GM13976 (cell line): Measurements from ENCODE around the gene THAP5.

Source experiments
- DNase-seq: peaks from one replicate; pipeline ENCODE4 v3.0.0; 2012; ENCODE audit warnings: low spot score
- CTCF ChIP-seq: IDR thresholded peaks from 2 replicates; pipeline ENCODE4 v1.5.1; 2012; ENCODE audit warnings: borderline replicate concordance, mild to moderate bottlenecking; ENCODE audit not compliant: insufficient read depth; ENCODE audit errors: extremely low read depth, missing control alignments, control extremely low read depth
- in situ Hi-C: fragments of 300-500 bp; cut with MboI; formaldehyde crosslinking; loops from one replicate; pipeline ENCODE4 v1.12.0; 2022; ENCODE audit warnings: low sequenced_read_pairs, mixed read lengths, inconsistent platforms; ENCODE audit not compliant: unreplicated experiment

THAP5 gene

GRCh38 chr7:108586274-108586710 lies 16.8 kb upstream of the THAP5 start:
- no peak for TF ChIP-seq CTCF
- in situ Hi-C loops = no loop called here
- no peak for DNase-seq

- no peak for DNase-seq
- TF ChIP-seq CTCF = no peak
- in situ Hi-C loops = no loop called here
These were observed 16.3 kb upstream of the THAP5 start for GRCh38 chr7:108585843-108586242.

DNA sequence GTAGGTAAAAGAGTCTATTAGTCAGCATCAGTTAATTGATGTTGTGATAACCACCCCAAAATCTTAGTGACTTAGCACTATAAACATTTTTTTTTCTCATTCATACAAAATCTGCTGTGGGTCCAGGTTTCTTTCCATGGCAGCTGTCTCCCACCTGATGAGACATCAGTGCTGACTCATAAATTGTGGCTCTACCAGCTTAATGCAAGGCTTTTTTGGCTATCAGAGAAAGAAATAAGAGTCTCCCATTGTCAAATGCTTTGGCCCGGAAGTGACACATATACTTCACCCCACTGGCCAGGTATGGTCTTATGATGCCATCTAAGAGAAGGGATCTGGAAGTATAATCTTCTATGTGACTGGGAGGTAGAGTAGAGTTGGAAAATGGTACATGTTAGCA lies 14.7 kb upstream of the THAP5 start:
- no peak for TF ChIP-seq CTCF
- no peak for DNase-seq
- in situ Hi-C loops = no loop called here

DNA sequence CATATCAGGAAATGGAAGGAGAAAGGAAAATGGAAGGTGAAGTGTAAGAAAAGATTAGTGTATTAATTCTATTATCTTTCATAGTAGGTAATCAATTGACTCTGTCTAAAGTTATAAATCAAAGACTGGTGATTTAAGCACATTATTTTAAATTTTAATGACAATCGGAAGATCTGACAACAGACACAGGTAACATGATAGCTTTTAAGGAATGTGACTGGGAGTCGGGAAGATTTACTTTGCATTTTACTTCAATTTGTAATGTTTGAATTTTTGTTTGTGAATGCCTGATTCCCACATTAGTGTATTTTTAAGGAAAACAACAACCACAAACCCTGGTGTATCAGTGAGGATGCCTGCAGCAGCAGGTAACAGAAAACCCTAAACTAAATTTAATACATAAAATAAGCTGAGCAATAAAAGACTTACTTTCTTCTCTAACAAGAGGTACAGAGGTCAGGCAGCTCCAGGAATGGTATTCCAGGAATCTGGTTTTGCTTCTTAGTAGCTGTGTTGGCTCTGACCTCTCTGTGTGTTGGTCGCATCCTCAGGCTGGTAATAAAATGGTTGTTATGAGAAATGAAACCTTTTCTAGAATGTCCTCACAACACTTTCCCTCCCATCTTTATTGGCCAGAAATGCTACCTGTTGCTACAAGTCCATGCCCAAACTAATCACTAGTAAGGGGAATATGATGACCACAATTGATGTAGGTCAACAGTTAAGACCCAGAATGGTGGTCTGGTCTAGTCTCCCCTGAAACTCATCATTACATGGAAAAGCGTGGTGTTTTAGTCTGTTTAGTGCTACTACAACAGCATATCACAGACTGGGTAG lies 12.4 kb upstream of the THAP5 start:
- in situ Hi-C loops = no loop called here
- no peak for TF ChIP-seq CTCF
- no peak for DNase-seq

DNA sequence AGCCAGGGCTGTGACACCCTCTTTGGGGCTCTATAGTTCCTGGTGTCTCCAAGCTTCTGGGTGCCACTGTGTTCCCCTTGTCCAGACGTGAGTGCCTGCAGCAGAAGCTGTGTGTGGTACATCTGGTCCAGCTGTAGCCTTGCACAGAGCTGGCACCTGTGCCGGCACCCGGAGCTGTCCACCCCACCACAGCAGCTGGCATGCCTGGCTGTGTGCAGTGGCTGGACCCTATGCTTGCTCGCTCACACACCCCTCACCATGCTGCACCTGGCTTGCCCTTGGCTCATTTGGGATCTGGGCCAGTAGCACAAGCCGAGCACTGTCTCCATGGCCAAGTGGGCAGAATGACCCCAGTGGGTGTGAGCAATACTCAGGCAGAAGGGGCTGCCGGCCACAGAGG lies 10.8 kb upstream of the THAP5 start:
- DNase-seq = no peak
- in situ Hi-C loops = no loop called here

GRCh38 chr7:108578937-108579336 lies 9.4 kb upstream of the THAP5 start:
- DNase-seq = no peak
- no peak for TF ChIP-seq CTCF
- in situ Hi-C loops = no loop called here

More for the DNA sequence above, 10.8 kb upstream of the THAP5 start:
- TF ChIP-seq CTCF = no peak
